Activated gamma-delta T cell treated with anti-CD3 and anti-CD28 coated beads, Interleukin-2, amount 50 U/mL, for 16 hours (primary cell): ENCODE data around the gene CSF2.
"Not testable (repeated sequence)": the region's sequence is repeated elsewhere in the genome, so short reads cannot be mapped to it uniquely, and the experiment has no call there.

ENCODE experiments used
- DNase-seq: peaks from one replicate; pipeline ENCODE4 v3.0.0-alpha.2; 2020; ENCODE audit warnings: low read depth

Gene CSF2

GRCh38 chr5:132108957-132109356 is 35.4 kb downstream of the CSF2 start:
- not testable (repeated sequence) for DNase-seq

DNA sequence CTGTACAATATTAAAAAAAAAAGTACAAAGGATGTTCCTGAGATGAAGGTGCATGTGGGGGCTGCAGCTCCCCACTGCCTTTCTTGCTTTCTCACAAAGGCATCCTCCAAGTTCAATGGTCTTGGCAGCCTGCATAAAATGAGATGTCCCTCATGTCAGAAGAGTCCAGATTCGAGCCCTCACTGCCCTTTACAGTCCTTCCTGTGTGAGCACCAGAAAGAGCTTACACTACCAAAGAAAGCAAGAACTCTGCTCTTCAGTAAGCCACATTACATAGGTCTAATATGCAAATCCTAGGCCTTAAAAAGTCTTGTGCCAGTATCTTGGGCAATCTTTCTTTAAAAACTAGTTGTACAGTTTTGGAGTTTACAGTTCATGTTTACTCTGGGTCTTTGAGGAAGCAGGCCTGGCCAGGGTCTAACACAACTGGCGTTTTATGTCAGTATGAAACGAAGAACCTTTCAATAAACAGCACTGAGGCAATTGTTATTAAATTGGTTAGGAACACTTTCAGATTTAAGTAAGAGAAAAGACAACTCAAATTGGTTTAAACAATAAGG is 36.0 kb downstream of the CSF2 start:
- no peak for DNase-seq

DNA sequence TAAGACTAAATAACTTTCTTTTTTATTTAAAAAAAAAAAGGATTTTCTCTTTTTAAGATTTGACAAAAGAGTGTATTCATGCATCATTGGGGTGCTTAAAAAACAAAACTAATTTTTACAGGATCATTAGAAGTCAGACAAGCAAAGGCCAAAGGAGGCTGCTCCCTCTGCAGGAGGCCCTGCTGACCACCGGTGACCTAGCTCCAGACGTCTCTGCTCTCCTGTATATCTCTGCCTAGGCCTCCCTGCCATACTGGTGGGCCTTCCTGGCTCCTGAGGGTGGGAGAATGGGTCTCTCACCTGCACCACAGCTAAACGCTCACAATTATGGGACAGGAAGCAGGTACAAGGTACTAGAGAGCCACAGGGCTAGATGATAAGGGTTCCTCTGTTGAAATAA is 36.6 kb downstream of the CSF2 start:
- DNase-seq, result no peak

DNA sequence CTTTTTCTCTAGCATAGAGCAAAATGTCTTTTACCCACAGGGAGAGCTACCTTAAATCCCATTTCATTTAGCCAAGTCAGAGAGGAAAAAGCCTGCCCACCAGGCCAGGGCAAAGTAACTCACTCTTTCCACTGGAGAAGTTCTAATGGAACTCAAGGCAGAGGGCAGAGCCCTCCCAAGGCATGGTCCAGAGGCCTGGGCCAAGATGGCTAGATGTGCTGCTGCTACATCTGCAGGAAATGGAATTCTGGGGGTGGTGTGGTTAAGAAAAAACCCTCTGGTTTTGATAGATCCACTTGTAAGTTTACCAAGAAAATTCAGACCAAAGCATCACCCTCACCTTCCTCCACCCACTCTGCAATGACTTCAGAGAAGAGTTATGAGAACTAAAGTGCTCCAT is 37.3 kb downstream of the CSF2 start:
- no peak for DNase-seq

- DNase-seq, result no peak
Observed at GRCh38 chr5:132112111-132112510, 38.5 kb downstream of the CSF2 start.

GRCh38 chr5:132114150-132115121 is 40.8 kb downstream of the CSF2 start:
- no peak for DNase-seq

GRCh38 chr5:132115375-132115774 is 41.8 kb downstream of the CSF2 start:
- DNase-seq, result no peak

GRCh38 chr5:132116072-132116471 is 42.5 kb downstream of the CSF2 start:
- DNase-seq, result no peak

- not testable (repeated sequence) for DNase-seq
Observed at GRCh38 chr5:132116909-132117489, 43.4 kb downstream of the CSF2 start.

DNA sequence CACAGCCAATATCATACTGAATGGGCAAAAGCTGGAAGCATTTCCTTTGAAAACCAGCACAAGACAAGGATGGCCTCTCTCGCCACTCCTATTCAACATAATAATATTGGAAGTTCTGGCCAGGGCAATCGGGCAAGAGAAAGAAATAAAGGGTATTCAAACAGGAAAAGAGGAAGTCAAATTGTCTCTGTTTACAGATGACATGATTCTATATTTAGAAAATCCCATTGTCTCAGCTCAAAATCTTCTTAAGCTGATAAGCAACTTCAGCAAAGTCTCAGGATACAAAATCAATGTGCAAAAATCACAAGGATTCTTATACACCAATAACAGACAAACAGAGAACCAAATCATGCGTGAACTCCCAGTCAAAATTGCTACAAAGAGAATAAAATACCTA is 47.1 kb downstream of the CSF2 start:
- not testable (repeated sequence) for DNase-seq

- not testable (repeated sequence) for DNase-seq
Observed at GRCh38 chr5:132122971-132123370, 49.4 kb downstream of the CSF2 start.

DNA sequence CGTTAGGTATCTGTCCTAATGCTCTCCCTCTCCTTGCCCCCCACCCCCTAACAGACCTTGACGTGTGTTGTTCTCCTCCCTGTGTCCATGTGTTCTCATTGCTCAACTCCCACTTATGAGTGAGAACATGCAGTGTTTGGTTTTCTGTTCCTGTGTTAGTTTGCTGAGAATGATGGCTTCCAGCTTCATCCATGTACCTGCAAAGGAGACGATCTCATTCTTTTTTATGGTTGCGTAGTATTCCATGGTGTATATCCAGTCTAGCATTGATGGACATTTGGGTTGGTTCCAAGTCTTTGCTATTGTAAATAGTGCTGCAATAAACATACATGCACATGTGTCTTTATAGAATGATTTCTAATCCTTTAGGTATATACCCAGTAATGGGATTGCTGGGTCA is 50.0 kb downstream of the CSF2 start:
- not testable (repeated sequence) for DNase-seq
